GM19372 (cell line): ENCODE measurements around the gene ACTR8.

ENCODE experiments used
- ATAC-seq: cut with Tn5 transposase; IDR thresholded peaks from one replicate; pipeline ENCODE4 v1.9.1; 2021; ENCODE audit warnings: mild to moderate bottlenecking, low read depth, moderate library complexity; ENCODE audit not compliant: unreplicated experiment

ACTR8 gene

DNA sequence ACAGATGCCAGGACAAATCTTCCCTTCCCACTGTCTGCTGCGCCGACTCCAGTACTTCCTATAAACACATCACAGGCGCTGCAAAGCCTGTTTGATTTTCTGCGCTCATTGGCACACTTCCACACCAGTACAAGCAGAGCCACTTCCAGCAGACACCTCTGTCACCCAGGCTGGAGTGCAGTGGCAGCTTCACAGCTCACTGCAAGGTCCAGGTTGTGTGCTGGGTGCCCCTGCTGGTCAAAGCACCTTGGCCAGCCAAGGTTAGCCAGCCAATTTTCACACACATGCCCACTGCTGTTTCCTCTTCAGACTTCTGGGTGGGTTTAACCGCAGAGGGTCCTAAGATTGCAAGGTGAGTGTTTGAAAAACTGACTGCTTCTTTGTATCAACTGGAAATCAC, 40.7 kb downstream of the ACTR8 start:
- ATAC-seq = no peak

DNA sequence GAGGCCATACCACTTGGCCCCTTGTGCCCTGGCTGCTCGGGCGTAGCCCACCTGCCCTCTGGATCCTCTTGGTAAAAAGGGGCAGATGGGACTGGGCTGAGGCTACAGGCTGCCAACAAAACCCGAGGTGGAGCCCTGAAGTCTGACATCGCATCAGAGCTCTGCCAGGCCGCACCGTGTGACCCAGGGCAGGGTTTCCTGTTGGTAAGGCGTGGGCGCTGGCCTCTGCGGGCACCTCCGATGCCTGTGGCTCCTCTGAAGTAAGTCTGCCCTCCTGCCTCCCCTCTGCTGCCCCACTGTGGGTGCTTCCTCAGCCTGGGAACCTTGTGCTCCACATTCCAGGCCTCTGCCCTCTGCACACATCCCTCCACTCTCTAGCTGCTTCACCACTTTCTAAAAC, 44.6 kb downstream of the ACTR8 start:
- no peak for ATAC-seq

DNA sequence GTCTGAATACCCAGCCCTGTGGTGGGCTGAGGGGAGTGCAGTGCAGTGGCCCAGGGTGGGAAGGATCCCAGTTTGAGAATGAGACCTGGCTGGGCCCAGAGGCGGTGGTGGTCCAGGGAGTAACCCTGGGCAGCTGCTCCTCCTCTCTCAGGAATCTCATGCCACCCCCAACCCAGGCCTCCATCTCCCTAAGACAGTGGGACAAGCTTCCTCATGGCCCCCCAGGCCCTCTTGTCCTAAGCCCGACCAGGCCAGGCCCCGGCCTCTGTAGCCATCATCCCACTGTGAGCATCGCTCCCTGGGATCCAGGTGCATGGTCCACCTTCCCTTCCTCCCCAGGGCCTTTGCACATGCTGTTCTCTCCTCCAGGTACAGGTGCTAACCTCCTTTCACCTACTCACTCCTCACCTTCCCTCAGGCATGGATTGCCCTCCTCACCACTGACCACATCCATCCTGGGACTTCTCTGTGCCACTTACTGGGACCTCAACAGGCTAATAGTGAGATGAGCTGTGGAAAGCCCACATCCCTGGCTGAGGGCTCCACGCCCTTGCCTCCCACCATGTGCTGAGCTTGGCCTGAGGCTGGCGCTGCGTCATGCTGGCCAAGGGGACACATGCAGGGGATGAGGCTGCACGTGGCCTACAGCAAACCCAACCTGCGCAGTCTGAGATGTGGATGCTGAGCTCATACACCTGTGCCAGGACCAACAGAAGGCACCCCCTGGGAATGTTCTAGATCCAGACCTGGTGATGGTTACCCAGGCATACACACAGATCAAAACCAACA, 45.7 kb downstream of the ACTR8 start:
- no peak for ATAC-seq

DNA sequence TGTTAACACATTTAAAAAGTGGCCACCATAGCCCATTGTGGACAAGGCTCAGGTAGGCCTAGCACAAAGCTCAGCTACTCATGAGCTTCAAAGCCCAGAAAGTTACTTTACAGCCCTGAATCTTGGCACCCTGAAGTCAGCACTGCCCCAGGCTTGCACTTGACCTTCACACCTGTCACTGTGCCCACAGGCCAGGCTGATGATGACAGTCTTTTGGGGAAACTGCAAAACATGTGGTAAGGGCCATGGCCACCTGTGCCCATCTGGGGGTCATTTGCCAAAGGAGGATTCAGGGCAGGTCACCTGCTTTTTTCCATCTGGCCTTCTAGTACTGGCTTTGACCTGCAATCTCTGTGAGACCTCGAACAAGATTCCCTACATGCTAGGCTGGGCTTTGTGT, 46.7 kb downstream of the ACTR8 start:
- ATAC-seq = no peak

DNA sequence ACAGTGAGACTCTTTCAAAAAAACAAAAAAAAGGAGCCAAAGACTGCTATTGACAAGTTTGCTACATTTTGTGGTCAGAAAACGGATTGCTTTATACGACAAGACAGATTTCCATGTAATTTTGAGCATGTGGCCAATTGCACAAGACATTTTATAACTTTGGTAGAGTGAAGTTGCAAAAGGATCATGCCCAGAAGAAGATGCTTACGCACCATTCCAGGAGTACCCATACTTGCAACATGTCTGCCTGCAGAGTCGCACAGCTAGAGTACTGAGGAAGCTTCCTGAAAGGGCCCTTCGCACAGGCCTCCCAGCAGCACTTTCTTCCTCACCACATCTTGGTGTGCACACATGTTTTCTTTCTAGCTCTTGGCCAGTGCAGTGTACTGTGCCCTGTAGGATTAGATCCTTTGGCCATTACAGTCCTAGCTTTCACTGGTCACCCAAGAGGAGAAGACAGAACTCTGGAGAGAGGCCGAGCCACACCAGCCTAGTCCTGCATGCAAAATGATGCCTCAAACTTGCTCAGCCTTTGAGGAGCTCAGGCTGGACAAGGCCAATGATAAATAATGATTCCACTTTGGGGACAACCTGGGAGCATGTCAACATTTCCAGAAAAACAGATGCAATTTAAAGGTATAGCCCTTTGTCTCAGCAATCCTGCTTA, 47.4 kb downstream of the ACTR8 start:
- ATAC-seq = no peak

DNA sequence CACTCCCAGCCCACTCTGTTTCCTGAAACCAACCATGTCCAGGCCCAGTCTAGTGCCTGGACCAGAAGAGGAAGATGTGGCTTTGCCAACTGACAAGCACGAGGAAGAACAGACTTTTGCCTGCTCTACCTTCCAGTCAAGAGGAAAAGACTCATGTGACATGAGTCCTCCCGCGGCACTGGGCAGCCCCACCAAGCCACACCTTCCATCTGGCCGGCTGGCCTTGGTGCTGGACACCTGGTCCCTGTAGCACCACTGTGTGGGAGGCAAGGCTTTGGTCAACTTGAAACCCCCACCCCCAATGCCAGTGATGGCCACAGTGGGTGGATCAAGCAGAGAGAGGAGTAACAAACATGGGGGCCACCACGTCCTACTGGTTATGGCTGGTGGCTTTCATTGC, 48.3 kb downstream of the ACTR8 start:
- no peak for ATAC-seq

DNA sequence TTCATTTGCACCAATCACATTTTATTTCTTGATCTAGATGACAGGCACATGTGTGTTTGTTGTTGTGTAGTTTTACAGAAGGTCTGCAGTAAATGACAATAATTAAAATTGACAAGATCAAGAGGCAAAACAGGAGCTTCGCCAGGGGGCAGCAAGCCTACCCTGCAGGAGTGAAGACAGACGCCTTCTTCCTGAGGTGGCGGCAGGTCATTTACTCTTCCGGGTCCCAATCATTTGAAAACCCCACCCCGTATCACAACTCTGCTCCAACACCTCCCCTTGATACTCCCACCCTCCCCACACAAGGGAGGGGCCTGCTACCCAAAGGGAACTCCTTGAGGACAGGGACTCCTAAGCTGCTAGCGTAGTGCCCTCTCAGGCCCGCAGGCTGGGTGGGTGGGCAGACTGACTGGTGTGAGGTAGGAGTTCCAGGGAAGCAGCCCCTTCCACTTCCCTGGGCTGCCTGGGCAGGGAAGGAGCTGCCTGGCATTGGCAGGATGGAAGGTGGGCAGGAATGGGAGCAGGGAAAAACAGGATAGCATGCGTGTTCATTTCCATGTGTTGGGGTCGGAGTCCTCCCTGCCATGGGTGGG, 48.8 kb downstream of the ACTR8 start:
- no peak for ATAC-seq

DNA sequence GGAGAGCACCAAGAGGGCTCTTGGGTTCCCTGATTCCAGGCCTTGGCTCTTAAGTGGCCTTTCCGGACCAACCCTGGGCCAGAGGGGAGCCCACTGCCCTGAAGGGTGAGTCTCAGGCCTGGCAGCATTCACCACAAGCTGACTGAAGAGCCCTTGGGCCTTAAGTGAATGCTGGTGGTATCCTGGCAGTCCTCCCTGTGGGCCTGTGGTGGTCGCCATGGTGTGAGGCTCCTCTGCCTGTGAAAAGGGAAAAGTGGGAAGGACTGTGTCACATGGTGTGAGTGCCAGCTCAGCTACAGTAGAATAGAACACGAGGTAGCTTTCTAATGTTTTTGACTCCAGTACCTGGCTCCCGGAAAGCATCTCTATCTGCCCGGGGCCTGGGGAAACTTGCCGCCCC, 51.0 kb downstream of the ACTR8 start:
- ATAC-seq = no peak

DNA sequence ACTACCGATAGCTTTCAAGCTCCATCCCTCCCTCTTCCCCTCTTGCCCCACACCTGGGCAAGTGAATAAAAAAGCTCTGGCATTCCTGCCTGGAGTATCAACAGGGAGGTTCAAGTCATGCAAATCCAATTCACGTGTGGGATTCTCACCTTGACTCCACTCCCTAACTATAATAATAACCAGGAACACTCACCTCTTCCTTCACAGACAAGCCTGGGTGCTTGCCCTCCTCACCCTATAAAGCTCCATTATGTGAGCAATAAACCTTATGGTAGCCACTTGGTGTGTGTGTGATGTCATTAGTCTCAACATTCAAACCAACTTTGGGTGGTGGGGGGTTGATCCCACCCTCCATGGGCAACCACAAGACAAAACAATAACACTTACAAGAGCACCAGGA, 52.3 kb downstream of the ACTR8 start:
- ATAC-seq = no peak

DNA sequence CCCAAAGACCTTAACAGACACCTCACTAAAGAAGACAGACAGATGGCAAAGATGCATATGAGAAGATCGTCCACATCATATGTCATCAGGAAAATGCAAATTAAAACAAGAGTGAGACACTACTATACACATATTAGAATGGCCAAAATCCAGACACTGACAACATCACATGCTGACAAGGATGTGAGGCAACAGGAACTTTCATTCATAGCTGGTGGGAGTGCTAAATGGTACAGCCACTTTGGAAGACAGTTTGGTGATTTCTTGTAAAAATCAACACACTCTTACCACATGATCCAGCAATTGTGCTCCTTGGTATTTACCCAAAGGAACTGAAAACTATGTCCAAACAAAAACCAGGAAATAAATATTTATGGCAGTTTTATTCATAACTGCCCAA, 53.4 kb downstream of the ACTR8 start:
- ATAC-seq = no peak

DNA sequence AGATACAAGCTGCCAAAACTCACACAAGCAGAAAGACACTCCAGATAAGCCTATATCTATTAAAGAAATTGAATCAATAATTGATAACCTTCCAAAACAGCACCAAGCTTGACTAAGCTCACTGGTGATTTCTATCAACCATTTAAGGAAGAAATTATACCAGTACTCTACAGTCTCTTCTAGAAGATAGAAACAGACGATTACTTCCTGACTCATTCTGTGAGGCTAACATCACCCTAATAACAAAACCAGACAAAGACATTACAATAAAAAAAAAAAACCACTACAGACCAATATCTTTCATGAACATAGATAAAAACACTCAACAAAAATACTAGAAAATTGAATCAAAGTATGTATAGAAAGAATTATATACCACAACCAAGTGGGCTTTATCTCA, 55.9 kb downstream of the ACTR8 start:
- no peak for ATAC-seq

DNA sequence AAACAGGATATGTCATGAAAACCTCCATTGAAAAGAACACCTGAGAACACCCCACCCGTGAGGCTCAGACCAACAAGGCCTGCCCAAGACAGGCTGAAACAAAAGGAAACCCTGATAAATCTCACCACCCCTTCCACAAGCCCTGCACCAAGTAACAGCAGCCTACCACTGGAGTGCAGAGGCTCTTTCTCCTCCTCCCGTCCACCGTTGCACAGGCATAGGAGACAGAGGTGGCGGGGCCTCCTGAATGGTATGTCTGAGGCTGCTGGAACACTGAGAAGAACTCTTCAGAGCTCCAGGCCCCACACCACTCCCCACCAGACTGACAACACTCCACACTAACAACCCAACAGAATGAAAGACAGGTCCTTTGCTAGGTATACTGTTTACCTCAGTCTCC, 57.2 kb downstream of the ACTR8 start:
- no peak for ATAC-seq

DNA sequence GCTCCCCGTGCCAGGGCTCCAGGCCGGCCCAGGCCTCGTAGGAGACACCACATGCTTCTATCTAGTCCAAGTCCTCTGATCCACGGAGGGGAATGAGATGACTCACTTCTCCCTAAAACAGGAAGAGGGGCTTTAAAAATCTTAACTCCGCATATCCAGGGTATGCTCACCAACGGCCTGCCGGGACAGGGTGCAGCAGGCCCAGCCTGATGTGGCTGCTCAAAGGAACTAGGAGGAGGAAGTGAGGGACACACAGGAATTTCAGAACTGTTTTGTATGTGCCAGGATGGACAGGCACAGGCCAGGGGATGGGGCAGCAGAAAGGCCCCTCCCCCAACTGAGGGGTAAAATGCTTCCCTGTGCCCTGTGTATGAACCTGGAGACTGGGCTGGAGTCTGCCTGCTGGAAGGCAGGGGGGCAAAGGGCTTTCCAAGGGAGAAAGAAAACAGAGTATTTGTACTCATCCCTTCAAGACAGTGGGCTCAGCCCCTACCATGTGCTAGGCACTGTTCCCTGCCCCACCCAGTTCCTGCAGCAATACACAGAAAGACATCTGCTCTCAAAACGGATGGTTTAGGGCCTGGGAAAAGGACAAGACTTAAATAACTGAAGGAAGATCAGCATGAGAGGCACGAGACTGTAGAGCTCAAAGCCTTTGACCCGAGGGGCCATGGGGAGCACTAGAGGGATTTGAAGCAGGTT, 57.8 kb downstream of the ACTR8 start:
- no peak for ATAC-seq

DNA sequence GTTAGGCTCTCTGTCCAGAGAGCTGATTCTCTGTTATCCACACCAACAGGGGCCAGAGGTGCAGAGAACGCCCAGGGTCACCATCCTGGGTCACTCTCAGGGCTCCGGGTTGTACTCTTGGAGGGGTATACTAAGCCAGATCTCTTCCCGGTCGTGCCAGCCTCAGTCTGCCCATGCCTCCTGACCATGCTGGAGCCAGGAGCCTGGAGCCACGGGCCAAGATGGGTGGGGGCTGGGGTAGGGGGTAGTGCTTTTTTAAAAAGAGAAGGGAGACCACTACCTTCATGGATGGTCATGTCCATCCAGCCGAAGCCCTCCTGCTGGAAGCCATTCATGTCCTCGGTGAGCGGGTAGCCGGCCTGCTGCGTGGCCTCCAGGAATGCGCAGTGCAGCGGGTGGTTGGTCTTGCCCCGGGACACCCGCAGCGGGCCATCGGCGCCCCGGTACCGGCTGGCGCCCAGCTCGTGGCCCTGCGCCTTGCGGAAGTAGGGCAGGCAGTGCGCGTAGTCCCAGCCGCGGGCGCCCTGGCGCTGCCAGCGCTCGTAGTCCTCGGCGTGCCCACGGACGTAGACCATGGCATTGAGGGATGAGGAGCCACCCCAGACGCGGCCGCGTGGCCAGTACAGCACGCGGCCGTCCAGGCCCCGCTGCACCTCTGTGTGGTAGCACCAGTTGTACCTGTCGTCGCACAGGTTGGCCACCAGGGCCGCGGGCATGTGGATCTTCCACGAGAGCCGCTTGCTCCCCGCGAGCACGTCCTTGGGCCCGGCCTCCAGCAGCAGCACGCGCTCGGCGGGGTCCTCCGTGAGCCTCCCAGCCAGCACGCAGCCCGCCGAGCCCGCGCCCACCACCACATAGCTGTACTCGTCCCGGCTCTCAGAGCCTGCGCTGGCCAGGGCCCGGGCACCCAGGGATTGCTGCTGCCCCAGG, 58.7 kb downstream of the ACTR8 start:
- no peak for ATAC-seq

DNA sequence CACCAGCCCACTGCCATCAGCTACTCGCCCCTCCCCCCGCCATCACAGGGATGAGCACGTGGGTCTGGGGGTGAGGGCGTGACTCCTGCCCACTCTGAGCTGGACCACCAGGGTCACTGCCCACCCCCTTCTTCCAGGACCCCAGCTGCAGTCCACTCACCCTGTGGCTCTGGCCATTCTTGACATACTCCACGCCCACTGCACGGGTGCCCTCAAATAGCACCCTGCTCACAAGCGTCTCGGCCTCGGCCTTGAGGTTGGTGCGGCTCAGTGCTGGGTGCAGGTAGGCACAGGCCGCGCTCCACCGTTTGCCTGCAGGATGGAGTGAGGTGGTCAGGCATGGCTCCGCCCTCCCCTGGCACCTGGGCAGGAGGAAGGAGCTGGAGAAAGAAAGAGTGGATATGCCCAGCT, 59.6 kb downstream of the ACTR8 start:
- no peak for ATAC-seq

DNA sequence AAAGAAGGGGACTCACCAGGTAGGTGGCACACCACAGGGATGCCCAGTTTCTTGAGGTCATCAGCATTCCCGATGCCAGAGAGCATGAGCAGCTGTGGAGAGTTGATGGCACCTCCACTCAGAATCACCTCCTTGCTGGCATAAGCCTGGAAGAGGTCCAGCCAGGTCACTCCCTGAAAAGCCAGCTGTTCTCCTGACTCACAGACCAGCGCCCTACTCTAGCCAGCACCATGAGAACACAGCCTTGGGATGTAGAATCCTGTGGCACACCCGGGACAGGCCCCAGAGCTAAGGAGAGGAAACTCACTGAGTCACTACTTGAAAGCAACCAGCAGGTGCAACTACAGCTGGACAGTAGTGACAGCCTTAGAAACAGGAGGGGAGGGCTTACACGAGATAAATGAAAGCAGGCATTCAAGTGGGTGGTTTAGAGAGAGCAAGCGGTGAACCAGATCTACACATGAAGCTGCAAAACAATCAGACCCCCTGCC, 60.3 kb downstream of the ACTR8 start:
- ATAC-seq = no peak

DNA sequence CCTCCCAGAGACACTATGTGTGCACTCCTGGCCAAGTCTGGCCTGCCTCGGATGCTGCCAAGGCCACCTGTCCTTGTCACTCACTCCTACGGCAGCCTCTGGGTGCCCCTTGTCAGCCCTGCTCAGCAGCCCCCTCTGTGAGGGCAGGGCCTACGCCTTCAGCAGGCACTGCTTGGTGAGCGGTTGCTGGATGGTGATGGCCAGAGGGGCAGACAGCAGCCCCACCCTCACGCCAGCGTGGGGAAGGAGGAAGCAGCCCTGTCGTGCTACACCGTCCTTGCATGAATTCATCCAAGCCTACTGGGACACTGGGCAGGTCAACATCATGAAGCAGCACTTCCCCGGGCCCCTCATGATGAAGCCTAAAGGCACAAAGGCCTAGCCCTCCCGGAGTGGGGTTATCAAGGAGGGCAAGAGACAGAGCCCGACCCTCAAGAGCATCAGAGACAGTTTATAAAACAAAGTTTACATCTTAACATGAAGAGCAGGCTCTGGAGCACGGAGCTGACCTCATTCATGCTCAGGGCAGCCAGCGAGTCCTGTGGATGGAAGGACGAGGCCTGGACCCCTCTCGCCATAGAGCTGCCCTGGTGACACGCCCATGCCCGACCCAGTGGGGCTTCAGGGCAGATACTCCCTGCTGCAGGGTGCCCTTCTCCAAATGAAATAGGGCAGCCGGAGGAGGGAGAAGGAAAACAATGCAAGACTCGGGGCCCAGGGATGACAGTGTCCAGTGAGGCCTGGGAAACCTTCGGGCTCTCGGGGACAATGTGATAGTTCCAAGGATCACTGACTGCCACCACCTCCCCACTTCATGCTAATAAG, 61.0 kb downstream of the ACTR8 start:
- no peak for ATAC-seq

DNA sequence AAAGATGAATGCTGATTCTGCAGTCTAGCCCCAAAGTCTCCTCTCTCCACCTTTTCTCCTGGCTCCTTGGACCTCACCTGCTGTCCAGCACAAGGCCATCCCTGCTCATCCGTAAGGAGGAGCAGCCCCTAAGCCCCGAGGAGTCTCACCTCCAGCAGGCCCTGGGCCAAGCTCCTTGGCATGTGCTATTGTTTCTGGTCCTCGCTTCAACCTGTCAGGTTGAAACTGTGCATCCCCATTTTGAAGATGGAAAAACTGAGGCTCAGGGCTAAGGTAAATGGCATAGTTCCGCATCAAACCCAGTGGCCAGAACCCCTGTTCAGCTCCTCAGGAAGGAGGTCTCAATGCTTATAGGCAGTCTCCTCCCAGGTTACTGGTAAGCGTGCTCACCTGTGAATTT, 61.9 kb downstream of the ACTR8 start:
- ATAC-seq = no peak

DNA sequence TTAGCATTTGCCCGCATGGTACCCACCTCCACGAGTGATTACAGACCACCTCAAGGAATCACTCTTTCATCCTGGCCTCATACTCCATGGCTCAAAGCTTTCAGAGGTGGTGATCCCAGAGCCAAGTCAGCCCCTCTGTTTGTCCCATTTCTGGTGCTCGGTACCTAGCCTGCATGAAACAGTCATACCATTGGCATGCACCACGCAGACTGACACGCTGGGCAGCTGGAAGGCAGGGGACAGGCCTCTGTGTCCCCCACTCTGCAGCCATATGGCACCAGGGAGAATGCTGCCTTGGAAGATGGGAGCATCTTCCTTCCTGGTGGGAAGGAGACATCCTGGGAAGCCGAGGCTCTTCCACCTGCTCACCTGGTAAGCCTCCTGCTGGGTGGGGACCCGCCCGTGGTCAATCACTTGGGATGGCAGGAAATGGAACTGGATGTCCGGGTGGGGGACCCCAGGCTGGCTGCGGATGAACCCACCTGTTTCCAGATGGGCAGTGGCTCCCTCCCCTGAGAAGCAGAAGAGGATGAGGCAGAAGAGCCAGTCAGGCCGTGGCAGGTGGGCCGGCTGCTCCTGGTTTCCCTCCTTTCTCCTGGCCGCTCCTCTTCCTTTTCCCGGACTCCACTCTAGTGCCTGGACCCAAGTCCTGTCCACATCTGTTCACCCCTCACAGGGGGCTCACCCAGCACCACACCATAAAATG, 62.6 kb downstream of the ACTR8 start:
- no peak for ATAC-seq
